Stimulated activated CD4-positive, alpha-beta T cell treated with anti-CD3 and anti-CD28 coated beads, Interleukin-1b, Interleukin-23, amount 100 ng/mL, for 24 hours (primary cell): ENCODE measurements around the gene CORO7.
"Not testable (repeated sequence)": the region's sequence is repeated elsewhere in the genome, so short reads cannot be mapped to it uniquely, and the experiment has no call there.

Experiments
- DNase-seq, 4 experiments: peaks; one replicate each; pipeline ENCODE4 v3.0.0-alpha.2; 2020; ENCODE audit warnings: low read depth in 4 of 4, low spot score in 1 of 4

Gene CORO7

GRCh38 chr16:4339455-4339854 lies 76.9 kb downstream of the CORO7 start:
- no peak for DNase-seq

GRCh38 chr16:4338712-4339299 lies 77.6 kb downstream of the CORO7 start:
- DNase-seq = no peak

GRCh38 chr16:4338125-4338582 lies 78.2 kb downstream of the CORO7 start:
- no peak for DNase-seq

- DNase-seq = no peak
These were observed 78.8 kb downstream of the CORO7 start for GRCh38 chr16:4337540-4338088.

GRCh38 chr16:4336701-4337539 lies 79.5 kb downstream of the CORO7 start:
- DNase-seq = no peak

- DNase-seq = no peak
These were observed 81.5 kb downstream of the CORO7 start for GRCh38 chr16:4334724-4335495.

- DNase-seq = not testable (repeated sequence)
These were observed 82.7 kb downstream of the CORO7 start for GRCh38 chr16:4333714-4334113.

- DNase-seq = no peak
These were observed 83.1 kb downstream of the CORO7 start for GRCh38 chr16:4333308-4333638.

- no peak for DNase-seq
These were observed 83.6 kb downstream of the CORO7 start for GRCh38 chr16:4332623-4333307.

GRCh38 chr16:4332083-4332482 lies 84.3 kb downstream of the CORO7 start:
- no peak for DNase-seq

- DNase-seq = peak; percentile 43 to 62 (median 56)
These were observed 86.0 kb downstream of the CORO7 start for GRCh38 chr16:4330277-4330874.

- DNase-seq = no peak
These were observed 87.3 kb downstream of the CORO7 start for GRCh38 chr16:4328782-4329775.

- peak in 3 of 4 experiments; percentile 19 to 51 (median 46) for DNase-seq
These were observed 88.2 kb downstream of the CORO7 start for GRCh38 chr16:4328046-4328781.

GRCh38 chr16:4327386-4328045 lies 88.9 kb downstream of the CORO7 start:
- DNase-seq = no peak

- no peak for DNase-seq
These were observed 91.1 kb downstream of the CORO7 start for GRCh38 chr16:4325253-4325758.

- DNase-seq = no peak
These were observed 91.7 kb downstream of the CORO7 start for GRCh38 chr16:4324492-4325252.

GRCh38 chr16:4323845-4324488 lies 92.4 kb downstream of the CORO7 start:
- DNase-seq = no peak
